ENCODE results near the gene KRI1. TPM values are rescaled to one million over a fixed set of nuclear protein-coding genes. Genes with fewer than 3 reads are reported as not detected.
A peak's percentile ranks its signal among the peaks of the same experiment; 100 is the strongest.

KRI1 gene
- total and polyA plus RNA-seq, 2 of the 8 experiments (the other 6 are each of a cell fraction or from before 2014, with no cell fraction given), result 14.2 to 45.2 TPM

DNA sequence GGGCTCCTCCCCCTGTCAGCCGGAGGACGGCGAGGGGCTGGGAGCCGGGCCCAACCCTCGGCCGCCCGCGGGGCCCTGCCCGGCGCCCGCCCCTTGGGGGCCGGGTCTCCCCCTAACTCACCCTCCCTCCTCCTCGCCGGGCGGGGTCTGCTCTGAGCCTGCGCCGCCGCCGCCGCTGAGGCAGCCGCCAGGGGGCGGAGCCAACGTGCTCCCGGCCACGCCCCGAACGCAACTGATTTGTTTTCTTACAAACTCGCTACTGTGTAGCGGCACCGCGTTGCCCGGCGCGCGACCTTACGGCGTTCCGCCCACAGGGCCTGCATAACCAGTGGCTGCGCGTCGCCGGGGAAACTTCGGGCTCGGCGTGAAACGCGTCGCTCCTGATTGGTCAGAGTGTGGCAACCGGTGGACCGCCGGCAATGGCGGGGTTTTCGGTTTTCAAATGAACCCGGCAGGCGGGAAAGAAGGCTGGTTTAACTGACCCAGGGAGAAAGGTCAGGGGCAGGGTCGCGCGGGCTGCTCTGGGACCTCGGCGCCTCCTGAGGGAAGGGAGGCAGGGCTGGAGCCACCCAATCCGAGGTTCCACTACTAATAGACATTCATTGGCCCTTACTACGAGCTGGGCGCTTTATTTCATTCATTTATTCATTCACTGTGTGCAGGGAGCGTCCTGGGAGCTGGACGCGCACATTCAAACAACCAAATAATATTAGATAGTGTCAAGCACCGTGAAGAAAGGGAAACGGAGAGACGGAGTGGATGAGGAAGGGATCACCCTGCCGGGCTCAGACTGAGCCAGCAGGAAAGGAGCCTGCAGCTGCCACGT lies 3.2 kb upstream of the KRI1 start, which contains the start of gene CDKN2D:
Gene CDKN2D (minus strand): TSS at position 154 of the 826 bp plus-strand sequence. CDS start 326 bp downstream, outside the sequence.
- peaks cover 0 to 4% of the 10 kb centered on the region in 2 experiments for H4K20me1 ChIP-seq (replicated peaks in 1 of 2; ENCODE audit: control insufficient read depth in 1 of 2, insufficient read depth in 2 of 2, low read length in 2 of 2)
- peak within 1 kb of the TSS; percentile 75; the same call in 1 of the 2 replicates for H2BK12ac ChIP-seq (ENCODE audit: low read depth, low read length)
- H3K27ac ChIP-seq (ENCODE audit: low read depth, low read length), result peak within 1 kb of the TSS; percentile 79
- H3K4me3 ChIP-seq (ENCODE audit: extremely low read depth in 1 of 4, insufficient read depth in 2 of 4, low read depth in 3 of 4, low read length in 4 of 4), result peak within 1 kb of the TSS; percentile 58 to 71 (median 70)
- H4K8ac ChIP-seq (ENCODE audit: extremely low read depth, insufficient read depth, low read length), result peak within 1 kb of the TSS; percentile 90; the same call in 1 of the 2 replicates
- H3K18ac ChIP-seq (ENCODE audit: extremely low read depth, low read length), result peak within 1 kb of the TSS; percentile 90
- H3K27me3 ChIP-seq (replicated peaks in 1 of 4; ENCODE audit: control insufficient read depth in 3 of 4, extremely low read depth in 1 of 4, insufficient read depth in 3 of 4, low read length in 3 of 4), result peaks cover 0 to 10% (median 7%) of the 10 kb centered on the region in 4 experiments; a peak in 4 of 7 replicates
- peak within 1 kb of the TSS; percentile 81 to 87 for H3K4me2 ChIP-seq (ENCODE audit: insufficient read depth in 1 of 2, low read depth in 2 of 2, low read length in 2 of 2)
- 0 out of 2 replicates have a peak, but pooled peaks cover 2% of the 10 kb centered on the region for H3K79me1 ChIP-seq (ENCODE audit: low read depth, low read length)
- peak within 1 kb of the TSS; percentile 98 for H2BK5ac ChIP-seq (ENCODE audit: low read depth, low read length)
- H3K36me3 ChIP-seq (ENCODE audit: control insufficient read depth in 2 of 4, insufficient read depth in 4 of 4, low read length in 3 of 4), result peaks cover 0 to 5% (median under 1%) of the 10 kb centered on the region in 4 experiments; a peak in 3 of 8 replicates
- H3K79me2 ChIP-seq (ENCODE audit: control insufficient read depth in 1 of 2, insufficient read depth in 2 of 2, low read length in 2 of 2), result peaks cover 0 to 7% of the 10 kb centered on the region in 2 experiments; a peak in 2 of 4 replicates
- H3K9me3 ChIP-seq (ENCODE audit: insufficient read depth in 2 of 2, low read depth in 1 of 2, low read length in 1 of 2), result no peaks in the 10 kb centered on the region
- peak within 1 kb of the TSS; percentile 28 for H2BK120ac ChIP-seq (replicated peaks; ENCODE audit: low read depth, low read length)
- 0 out of 2 replicates have a peak within 1 kb of the TSS, but pooled peaks have one; percentile 22 for H2AFZ ChIP-seq (ENCODE audit: low read length)
- peaks cover 18% of the 10 kb centered on the region for H3K23me2 ChIP-seq (ENCODE audit: low read depth, low read length)
- H3K9ac ChIP-seq (replicated peaks in 1 of 4; ENCODE audit: extremely low read depth in 1 of 4, low read depth in 3 of 4, low read length in 3 of 4), result peak within 1 kb of the TSS in 3 of 4 experiments; percentile 86 to 89 (median 88); a peak in 6 of 7 replicates
- H3K4ac ChIP-seq (replicated peaks; ENCODE audit: insufficient read length, low read depth, low read length), result peak within 1 kb of the TSS; percentile 55
- peak within 1 kb of the TSS; percentile 83; the same call in 1 of the 2 replicates for H2AK5ac ChIP-seq (ENCODE audit: low read depth, low read length)
- peak within 1 kb of the TSS; percentile 91 for H4K91ac ChIP-seq (replicated peaks; ENCODE audit: insufficient read length, low read length)
- peak within 1 kb of the TSS; percentile 52 for H3K56ac ChIP-seq (replicated peaks; ENCODE audit: insufficient read length, low read depth, low read length)
- H3K14ac ChIP-seq (ENCODE audit: insufficient read length), result no peak within 1 kb of the TSS
- H3K23ac ChIP-seq (ENCODE audit: insufficient read length), result no peak within 1 kb of the TSS
- no peak within 1 kb of the TSS for H2BK15ac ChIP-seq (ENCODE audit: low read length)
- CTCF ChIA-PET (ENCODE audit: partially characterized antibody), result interaction anchor here (0.7 to 3.2 kb wide), 18 partner anchors 11 to 153 kb away, joined by 3 to 19 read pairs (median 4); partner anchors contain the start of gene QTRT1
- POLR2A ChIA-PET (ENCODE audit: partially characterized antibody), result interaction anchor here (0.7 to 5.2 kb wide), 23 partner anchors 8 to 289 kb away, joined by 3 to 33 read pairs (median 4); partner anchors contain the start of genes KEAP1 and QTRT1
- DNase-seq (ENCODE audit: low read depth in 1 of 2, low spot score in 2 of 2) (peak; percentile 99), FAIRE-seq (no peak)
- H3K4me1 ChIP-seq (replicated peaks in 1 of 4; ENCODE audit: control insufficient read depth in 3 of 4, insufficient read depth in 4 of 4, low read length in 3 of 4), result peaks cover 0 to 19% (median 9%) of the 10 kb centered on the region in 4 experiments; a peak in 6 of 7 replicates
- WGBS, 2 experiments (ENCODE audit: extremely low coverage in 1 of 2, insufficient coverage in 1 of 2, insufficient read length in 1 of 2, insufficient replicate concordance in 2 of 2, low coverage in 1 of 2, low lambda C conversion rate in 2 of 2, missing lambda C conversion rate in 1 of 2), result 3% methylated on average over 59 of the region's 71 CpGs; no CpG with 5 or more reads in 1 of the 2 experiments
- H4K5ac ChIP-seq (ENCODE audit: insufficient read length, low read depth, low read length), result peak within 1 kb of the TSS; percentile 68
- H2BK20ac ChIP-seq (ENCODE audit: low read length), result no peak within 1 kb of the TSS
- TF ChIP-seq RXRA (IDR thresholded peaks at IDR 0.05; ENCODE audit: insufficient read depth, low read depth, low read length), result no peak
- no peak for TF ChIP-seq BCL11A (IDR thresholded peaks at IDR 0.05; ENCODE audit: low read depth in 2 of 2, low read length in 2 of 2)
- TF ChIP-seq SUZ12 (IDR thresholded peaks at IDR 0.05; ENCODE audit: low read length), result no peak
- TF ChIP-seq, protein P1, sequence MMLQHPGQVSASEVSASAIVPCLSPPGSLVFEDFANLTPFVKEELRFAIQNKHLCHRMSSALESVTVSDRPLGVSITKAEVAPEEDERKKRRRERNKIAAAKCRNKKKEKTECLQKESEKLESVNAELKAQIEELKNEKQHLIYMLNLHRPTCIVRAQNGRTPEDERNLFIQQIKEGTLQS (IDR thresholded peaks at IDR 0.05; ENCODE audit: insufficient read depth, low read depth, low read length), result no peak
- TF ChIP-seq RFX5 (IDR thresholded peaks at IDR 0.05; ENCODE audit: borderline replicate concordance, low read depth, low read length), result peak; percentile 93
- TF ChIP-seq, protein P2, sequence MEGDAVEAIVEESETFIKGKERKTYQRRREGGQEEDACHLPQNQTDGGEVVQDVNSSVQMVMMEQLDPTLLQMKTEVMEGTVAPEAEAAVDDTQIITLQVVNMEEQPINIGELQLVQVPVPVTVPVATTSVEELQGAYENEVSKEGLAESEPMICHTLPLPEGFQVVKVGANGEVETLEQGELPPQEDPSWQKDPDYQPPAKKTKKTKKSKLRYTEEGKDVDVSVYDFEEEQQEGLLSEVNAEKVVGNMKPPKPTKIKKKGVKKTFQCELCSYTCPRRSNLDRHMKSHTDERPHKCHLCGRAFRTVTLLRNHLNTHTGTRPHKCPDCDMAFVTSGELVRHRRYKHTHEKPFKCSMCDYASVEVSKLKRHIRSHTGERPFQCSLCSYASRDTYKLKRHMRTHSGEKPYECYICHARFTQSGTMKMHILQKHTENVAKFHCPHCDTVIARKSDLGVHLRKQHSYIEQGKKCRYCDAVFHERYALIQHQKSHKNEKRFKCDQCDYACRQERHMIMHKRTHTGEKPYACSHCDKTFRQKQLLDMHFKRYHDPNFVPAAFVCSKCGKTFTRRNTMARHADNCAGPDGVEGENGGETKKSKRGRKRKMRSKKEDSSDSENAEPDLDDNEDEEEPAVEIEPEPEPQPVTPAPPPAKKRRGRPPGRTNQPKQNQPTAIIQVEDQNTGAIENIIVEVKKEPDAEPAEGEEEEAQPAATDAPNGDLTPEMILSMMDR (IDR thresholded peaks at IDR 0.05; ENCODE audit: control extremely low read depth in 1 of 3, insufficient read depth in 1 of 3, low read depth in 1 of 3, low read length in 3 of 3), result no peak
